GM12892 (cell line): ENCODE results near the gene ADRM1. TPM values are rescaled to one million over a fixed set of nuclear protein-coding genes. Genes with fewer than 3 reads are reported as not detected.
A peak's percentile ranks its signal among the peaks of the same experiment; 100 is the strongest.

ENCODE experiments used
- DNase-seq: peaks from one replicate; pipeline ENCODE4 v3.0.0; 2011; ENCODE audit not compliant: insufficient read length
- FAIRE-seq: peaks from 2 replicates; lab custom pipeline; 2011; peaks lifted over from hg19 to GRCh38; lab: Jason Lieb, UNC
- POLR2A ChIP-seq: IDR thresholded peaks from 2 replicates; pipeline ENCODE4 v1.6.1; 2011; ENCODE audit warnings: low read depth, low read length, control low read depth
- POLR2AphosphoS5 ChIP-seq: IDR thresholded peaks from 2 replicates; pipeline ENCODE4 v1.6.1; 2011; ENCODE audit warnings: low read depth, low read length, control low read depth
- TAF1 ChIP-seq: IDR thresholded peaks from 2 replicates; pipeline ENCODE4 v1.6.1; 2011; ENCODE audit warnings: low read depth, mild to moderate bottlenecking, control low read depth, low read length, borderline replicate concordance
- polyA plus RNA-seq: library from polyadenylated mRNA; unstranded; fragments of >200 nt; gene quantifications from one replicate; pipeline ENCODE4 v1.2.1, GENCODE V29; 2012; ENCODE audit warnings: missing spikeins, inconsistent platforms; ENCODE audit not compliant: missing spikeins

The ADRM1 gene
- polyA plus RNA-seq, result 32.6 TPM

GRCh38 chr20:62302341-62303061 is at the start of gene ADRM1:
ADRM1 (plus strand) TSS chr20:62302997; CDS start chr20:62303569, 572 bp downstream.
- TF ChIP-seq POLR2AphosphoS5, result peak; percentile 53
- TF ChIP-seq POLR2A, result peak; percentile 65; the same call in 1 of the 2 replicates
- peak; percentile 65; the same call in 1 of the 2 replicates for TF ChIP-seq TAF1
- peak; percentile 100 for DNase-seq
- FAIRE-seq, result peak; percentile 90

- FAIRE-seq, result no peak
- DNase-seq, result no peak
- TF ChIP-seq POLR2AphosphoS5 (no peak), TAF1 (no peak), POLR2A (no peak)
Observed at GRCh38 chr20:62253398-62253797, 49.4 kb upstream of the ADRM1 start.

- no peak for DNase-seq
- no peak for FAIRE-seq
- no peak for TF ChIP-seq POLR2AphosphoS5
Observed at GRCh38 chr20:62254021-62254724, 48.6 kb upstream of the ADRM1 start.

- FAIRE-seq (no peak), DNase-seq (no peak)
- no peak for TF ChIP-seq TAF1
- TF ChIP-seq POLR2A, result no peak
- TF ChIP-seq POLR2AphosphoS5, result no peak
Observed at GRCh38 chr20:62255976-62256375, 46.8 kb upstream of the ADRM1 start.

DNA sequence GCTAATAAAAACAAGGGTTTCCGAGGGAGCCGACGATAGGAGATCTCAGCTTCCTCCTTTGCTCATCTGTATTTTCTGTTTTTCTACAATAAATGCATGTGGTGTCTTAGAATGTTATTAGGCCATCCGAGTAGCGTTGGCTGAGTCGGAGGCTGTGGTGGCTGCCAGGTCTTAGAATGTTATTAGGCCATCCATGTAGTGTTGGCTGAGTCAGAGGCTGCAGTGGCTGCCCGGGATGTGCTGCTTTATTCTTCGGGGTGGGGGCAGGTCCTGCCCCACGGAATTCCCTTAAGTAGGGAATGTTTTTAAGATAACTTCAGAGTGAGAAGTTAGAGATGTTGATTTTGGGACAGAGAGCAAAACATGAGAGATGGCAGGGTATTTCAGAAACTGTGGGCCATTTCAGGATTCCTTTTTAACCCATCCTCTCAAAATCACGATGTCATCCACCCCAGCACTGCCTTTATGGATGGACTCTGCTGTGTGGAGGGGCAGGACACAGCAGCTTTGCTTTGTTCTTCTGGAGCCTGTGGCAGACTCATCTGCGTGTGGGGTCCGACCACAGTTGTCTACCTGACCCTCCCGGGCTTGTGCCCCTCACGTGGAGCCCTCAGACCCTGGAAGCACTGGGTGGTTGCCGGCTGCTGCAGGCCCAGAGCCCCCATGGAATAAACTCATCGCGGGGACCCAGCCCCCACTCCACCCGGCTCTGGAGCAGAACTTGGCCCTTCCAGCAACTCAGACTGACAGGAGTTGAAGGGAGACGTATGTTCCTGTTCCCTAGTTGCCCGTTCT is 44.1 kb upstream of the ADRM1 start:
- DNase-seq, result no peak
- no peak for FAIRE-seq
- TF ChIP-seq POLR2AphosphoS5 (no peak), POLR2A (no peak)

DNA sequence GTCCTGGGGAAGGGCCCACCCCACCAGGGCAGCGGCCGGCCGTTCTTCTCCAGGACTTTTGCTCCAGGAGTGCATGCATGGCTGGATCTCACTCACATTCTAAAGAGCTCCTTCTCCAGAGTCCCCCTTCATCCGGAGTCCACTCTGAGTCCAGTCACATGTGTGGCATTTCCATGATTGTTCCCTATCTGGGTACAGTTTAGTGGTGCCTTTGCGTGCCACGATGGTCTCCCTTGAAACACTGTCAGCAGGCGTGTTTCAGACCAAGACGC is 43.6 kb upstream of the ADRM1 start:
- DNase-seq, result no peak
- no peak for FAIRE-seq
- TF ChIP-seq TAF1, result no peak
- no peak for TF ChIP-seq POLR2A
- no peak for TF ChIP-seq POLR2AphosphoS5

DNA sequence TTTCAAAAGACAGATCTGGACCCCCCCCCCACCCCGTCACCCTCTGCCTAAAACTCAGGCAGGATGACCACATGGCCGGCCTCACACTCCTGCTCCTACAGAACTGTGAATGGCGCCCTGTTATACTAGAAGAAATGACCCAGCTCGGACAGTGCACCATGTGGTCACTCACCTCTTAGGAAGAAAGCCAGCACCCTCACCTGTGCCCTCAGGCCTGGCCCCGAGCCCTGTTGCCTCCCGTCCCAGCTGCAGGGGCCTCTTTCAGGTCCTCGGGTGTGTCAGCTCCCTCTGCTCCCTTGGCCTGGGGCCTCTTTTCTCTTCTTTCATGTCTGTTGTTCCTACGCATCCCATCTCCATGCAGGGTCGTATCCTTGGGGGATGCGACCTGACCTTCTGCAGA is 40.7 kb upstream of the ADRM1 start:
- DNase-seq, result no peak
- FAIRE-seq, result no peak
- no peak for TF ChIP-seq POLR2AphosphoS5
- TF ChIP-seq TAF1, result no peak
- no peak for TF ChIP-seq POLR2A

- FAIRE-seq, result no peak
Observed at GRCh38 chr20:62263396-62263795, 39.4 kb upstream of the ADRM1 start.

GRCh38 chr20:62265365-62265764 is 37.4 kb upstream of the ADRM1 start:
- TF ChIP-seq POLR2A (no peak), TAF1 (no peak), POLR2AphosphoS5 (no peak)
- no peak for FAIRE-seq
- no peak for DNase-seq

More at GRCh38 chr20:62263396-62263795, 39.4 kb upstream of the ADRM1 start:
- no peak for TF ChIP-seq TAF1
- TF ChIP-seq POLR2AphosphoS5, result no peak
- TF ChIP-seq POLR2A, result no peak
- no peak for DNase-seq

GRCh38 chr20:62266340-62266739 is 36.5 kb upstream of the ADRM1 start:
- DNase-seq (no peak), FAIRE-seq (no peak)
- TF ChIP-seq TAF1, result no peak
- no peak for TF ChIP-seq POLR2AphosphoS5
- no peak for TF ChIP-seq POLR2A

GRCh38 chr20:62266851-62267250 is 35.9 kb upstream of the ADRM1 start:
- TF ChIP-seq TAF1 (no peak), POLR2AphosphoS5 (no peak), POLR2A (no peak)
- no peak for FAIRE-seq

DNA sequence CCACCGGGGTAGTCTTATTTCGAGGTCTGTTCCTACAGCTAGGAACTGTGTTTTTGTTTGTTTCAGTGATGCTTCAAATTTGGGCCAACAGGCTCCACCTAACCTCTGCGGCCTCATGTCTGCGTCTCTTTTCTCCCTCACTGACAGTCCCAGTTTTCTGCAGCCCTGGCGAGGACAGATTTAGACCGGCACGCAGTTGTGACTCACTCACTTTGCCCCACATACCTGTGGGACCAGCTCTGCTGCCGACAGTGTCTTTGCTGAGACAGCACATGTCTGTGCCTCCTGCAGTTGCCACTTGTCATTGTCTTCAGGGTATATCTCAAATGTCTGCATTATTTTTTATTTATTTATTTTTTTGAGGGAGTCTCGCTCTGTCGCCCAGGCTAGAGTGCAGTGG is 35.3 kb upstream of the ADRM1 start:
- DNase-seq, result no peak
- FAIRE-seq, result no peak
- TF ChIP-seq TAF1 (no peak), POLR2A (no peak), POLR2AphosphoS5 (no peak)

More at GRCh38 chr20:62266851-62267250, 35.9 kb upstream of the ADRM1 start:
- DNase-seq, result no peak
